Natural killer cell (primary cell): Measurements from ENCODE around the gene SERTM1. TPM values are rescaled to one million over a fixed set of nuclear protein-coding genes. Genes with fewer than 3 reads are reported as not detected.

Source experiments
- ATAC-seq, 3 donors: fragments of 150-1000 bp in 2 of 3; fragments of 200-7000 bp in 1 of 3; cut with Tn5 transposase; 1 replicate in 1 of 3; 2 replicates in 2 of 3; pipeline ENCODE4 v1.10.0; 2021; ENCODE audit warnings: mild to moderate bottlenecking in 2 of 3, moderate library complexity in 2 of 3
- DNase-seq, 2 donors: peaks; one replicate each; pipeline versions ENCODE4 v3.0.0 to v3.0.0-alpha.2; 2013 to 2021; ENCODE audit warnings: mixed read lengths in 1 of 2
- H3K27ac ChIP-seq: one replicate; pipeline ENCODE4 v1.5.1; 2013; ENCODE audit warnings: mild to moderate bottlenecking, low read length
- H3K27me3 ChIP-seq: one replicate; pipeline ENCODE4 v1.6.1; 2013; ENCODE audit warnings: low read length; ENCODE audit not compliant: control insufficient read depth, insufficient read depth
- H3K36me3 ChIP-seq: one replicate; pipeline ENCODE4 v1.6.1; 2013; ENCODE audit warnings: low read length; ENCODE audit not compliant: control insufficient read depth, insufficient read depth
- H3K4me1 ChIP-seq: one replicate; pipeline ENCODE4 v1.6.1; 2013; ENCODE audit warnings: low read length; ENCODE audit not compliant: control insufficient read depth, insufficient read depth
- H3K4me3 ChIP-seq: one replicate; pipeline ENCODE4 v1.5.1; 2013; ENCODE audit warnings: low read length
- H3K9me3 ChIP-seq: one replicate; pipeline ENCODE4 v1.6.1; 2013; ENCODE audit warnings: low read length; ENCODE audit not compliant: control insufficient read depth, insufficient read depth
- H3K27ac Mint-ChIP-seq, 2 donors: one replicate each; pipeline ENCODE4 v1.8.0; 2022; ENCODE audit warnings: mild to moderate bottlenecking in 2 of 2, mixed read lengths in 2 of 2, moderate library complexity in 1 of 2
- H3K27me3 Mint-ChIP-seq, 2 donors: one replicate each; pipeline ENCODE4 v1.8.0; 2022; ENCODE audit warnings: low read depth in 2 of 2, mixed read lengths in 2 of 2
- H3K36me3 Mint-ChIP-seq: one replicate; pipeline ENCODE4 v1.8.0; 2022; ENCODE audit warnings: mixed read lengths
- H3K4me1 Mint-ChIP-seq, 2 donors: one replicate each; pipeline ENCODE4 v1.8.0; 2022; ENCODE audit warnings: mixed read lengths in 2 of 2
- H3K4me3 Mint-ChIP-seq: one replicate; pipeline ENCODE4 v1.8.0; 2022; ENCODE audit warnings: mild to moderate bottlenecking, moderate library complexity, mixed read lengths
- H3K9me3 Mint-ChIP-seq, 2 donors: one replicate each; pipeline ENCODE4 v1.8.0; 2022; ENCODE audit warnings: mixed read lengths in 2 of 2
- WGBS: methylation state at CpG from one replicate; pipeline ENCODE4 v1.1.7; 2013; ENCODE audit warnings: missing lambda C conversion rate; ENCODE audit not compliant: insufficient coverage; 5-methylcytosine and 5-hydroxymethylcytosine counted together
- intact Hi-C: fragments of 100-400 bp; cut with micrococcal nuclease; formaldehyde crosslinking; loops from one replicate; pipeline ENCODE4 v1.14.2; 2022
- total RNA-seq, 4 donors: library from RNA; stranded (reverse); fragments of 120-200 nt in 1 of 4; gene quantifications; one replicate each; pipeline versions ENCODE4 v1.2.3 to v1.2.4, GENCODE V29; 2013 to 2022
- TF ChIP-seq, protein P1 (sequence below): fragments of 200-600 bp; IDR thresholded peaks from one replicate; pipeline ENCODE4 v1.8.0; 2022; ENCODE audit warnings: antibody characterized with exemption

The SERTM1 gene
- total RNA-seq, 3 donors from 2014 or later (not counting 1 experiment from before 2014, with no cell fraction given): not detected

DNA sequence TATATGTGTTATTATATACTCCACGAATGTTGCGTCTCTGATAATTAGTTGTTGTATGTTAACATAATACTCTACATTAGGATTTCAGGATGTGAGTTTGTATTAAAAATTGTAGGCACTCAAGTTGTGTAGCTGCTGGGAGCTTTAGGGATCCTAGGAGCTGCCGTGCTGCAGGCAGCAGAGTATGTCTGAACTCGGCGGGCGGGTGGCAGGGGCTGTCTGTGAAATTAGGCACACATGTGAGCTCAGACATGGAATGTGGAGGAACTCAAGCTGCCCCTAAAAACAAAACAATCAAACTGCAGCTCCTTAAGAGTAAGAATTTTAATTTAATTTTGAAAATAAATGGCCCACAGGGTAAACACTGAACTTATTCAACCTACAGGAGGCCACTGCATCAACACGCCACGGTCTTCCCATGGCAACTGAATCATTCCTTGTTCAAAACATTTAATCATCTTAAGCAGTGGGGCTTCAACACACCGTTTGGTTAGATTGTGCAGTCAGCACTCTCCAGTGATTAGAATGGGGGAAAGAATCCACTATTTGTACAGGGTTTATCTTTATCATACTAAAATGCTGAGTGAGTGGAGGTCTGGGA lies 22.7 kb downstream of the SERTM1 start:
- Mint-ChIP-seq H3K4me3 (no peak overlapping the region), H3K9me3 (peaks cover 3 to 4% of the 10 kb centered on the region in 2 donors), H3K27me3 (peaks cover 0 to 5% of the 10 kb centered on the region in 2 donors), H3K4me1 (no peaks in the 10 kb centered on the region), H3K27ac (no peak overlapping the region), H3K36me3 (no peaks in the 10 kb centered on the region)
- no peak for DNase-seq
- Histone ChIP-seq H3K27ac (no peak overlapping the region), H3K9me3 (no peaks in the 10 kb centered on the region), H3K4me1 (no peaks in the 10 kb centered on the region), H3K36me3 (no peaks in the 10 kb centered on the region), H3K27me3 (no peaks in the 10 kb centered on the region), H3K4me3 (no peak overlapping the region)
- TF ChIP-seq, protein P1, sequence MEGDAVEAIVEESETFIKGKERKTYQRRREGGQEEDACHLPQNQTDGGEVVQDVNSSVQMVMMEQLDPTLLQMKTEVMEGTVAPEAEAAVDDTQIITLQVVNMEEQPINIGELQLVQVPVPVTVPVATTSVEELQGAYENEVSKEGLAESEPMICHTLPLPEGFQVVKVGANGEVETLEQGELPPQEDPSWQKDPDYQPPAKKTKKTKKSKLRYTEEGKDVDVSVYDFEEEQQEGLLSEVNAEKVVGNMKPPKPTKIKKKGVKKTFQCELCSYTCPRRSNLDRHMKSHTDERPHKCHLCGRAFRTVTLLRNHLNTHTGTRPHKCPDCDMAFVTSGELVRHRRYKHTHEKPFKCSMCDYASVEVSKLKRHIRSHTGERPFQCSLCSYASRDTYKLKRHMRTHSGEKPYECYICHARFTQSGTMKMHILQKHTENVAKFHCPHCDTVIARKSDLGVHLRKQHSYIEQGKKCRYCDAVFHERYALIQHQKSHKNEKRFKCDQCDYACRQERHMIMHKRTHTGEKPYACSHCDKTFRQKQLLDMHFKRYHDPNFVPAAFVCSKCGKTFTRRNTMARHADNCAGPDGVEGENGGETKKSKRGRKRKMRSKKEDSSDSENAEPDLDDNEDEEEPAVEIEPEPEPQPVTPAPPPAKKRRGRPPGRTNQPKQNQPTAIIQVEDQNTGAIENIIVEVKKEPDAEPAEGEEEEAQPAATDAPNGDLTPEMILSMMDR: no peak
- ATAC-seq: no peak
- intact Hi-C loops: no loop called here
- 97% methylated on average over 6 of the region's 9 CpGs for WGBS

DNA sequence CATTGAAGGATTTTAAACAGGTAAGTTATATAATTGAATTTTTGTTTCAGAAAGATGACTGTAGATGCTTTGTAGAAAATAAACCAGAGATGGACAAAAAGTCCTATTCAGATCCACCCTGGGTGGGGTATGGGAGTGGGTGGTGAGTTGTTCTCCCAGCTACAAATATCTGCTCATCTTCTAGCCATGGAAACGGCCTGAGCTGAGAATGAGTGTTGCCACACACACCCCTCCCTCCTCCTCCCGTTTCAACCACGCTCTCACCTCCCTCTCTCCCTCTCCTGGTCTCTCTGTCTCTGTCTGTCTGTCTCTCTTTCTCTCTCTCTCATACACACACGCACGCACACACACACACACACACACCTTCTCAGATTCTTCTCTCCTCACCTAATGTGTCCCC lies 26.4 kb downstream of the SERTM1 start:
- DNase-seq (no peak), ATAC-seq (no peak)
- no peaks in the 10 kb centered on the region for H3K27me3 ChIP-seq
- Mint-ChIP-seq H3K27me3 (peaks cover 0 to 2% of the 10 kb centered on the region in 2 donors), H3K9me3 (peaks cover 3 to 6% of the 10 kb centered on the region in 2 donors), H3K4me1 (no peaks in the 10 kb centered on the region), H3K4me3 (no peak overlapping the region), H3K27ac (no peak overlapping the region), H3K36me3 (no peaks in the 10 kb centered on the region)
- WGBS: 78% methylated on average over 5 of the region's 5 CpGs
- intact Hi-C loops: no loop called here
- H3K36me3 ChIP-seq: no peaks in the 10 kb centered on the region
- H3K9me3 ChIP-seq: no peaks in the 10 kb centered on the region
- no peaks in the 10 kb centered on the region for H3K4me1 ChIP-seq
- no peak overlapping the region for H3K27ac ChIP-seq
- no peak overlapping the region for H3K4me3 ChIP-seq
- TF ChIP-seq, protein P1: no peak

- Histone ChIP-seq H3K27ac (no peak overlapping the region), H3K4me3 (no peak overlapping the region), H3K4me1 (no peaks in the 10 kb centered on the region), H3K9me3 (no peaks in the 10 kb centered on the region), H3K36me3 (no peaks in the 10 kb centered on the region), H3K27me3 (no peaks in the 10 kb centered on the region)
- no peak for DNase-seq
- no peaks in the 10 kb centered on the region for H3K36me3 Mint-ChIP-seq
- ATAC-seq: no peak
- H3K4me3 Mint-ChIP-seq: no peak overlapping the region
- 100% methylated on average over 1 of the region's 1 CpG for WGBS
- peaks cover 0 to 2% of the 10 kb centered on the region in 2 donors for H3K27me3 Mint-ChIP-seq
- H3K4me1 Mint-ChIP-seq: no peaks in the 10 kb centered on the region
- intact Hi-C loops: no loop called here
- H3K9me3 Mint-ChIP-seq: peaks cover under 1 to 2% of the 10 kb centered on the region in 2 donors
- H3K27ac Mint-ChIP-seq: no peak overlapping the region
- TF ChIP-seq, protein P1: no peak
Observed at GRCh38 chr13:36706755-36707154, 32.9 kb downstream of the SERTM1 start.
